Caki2 (cell line): ENCODE data around the gene COPS7B. TPM values are rescaled to one million over a fixed set of nuclear protein-coding genes. Genes with fewer than 3 reads are reported as not detected.
"Not testable (repeated sequence)": the region's sequence is repeated elsewhere in the genome, so short reads cannot be mapped to it uniquely, and the experiment has no call there.

ENCODE experiments used
- DNase-seq: peaks from one replicate; pipeline ENCODE4 v3.0.0-alpha.2; 2015; ENCODE audit warnings: low read depth
- in situ Hi-C: cut with HindIII; loops from 2 replicates; pipeline ENCODE4 v1.10.0; 2016; ENCODE audit warnings: low sequenced_read_pairs, low pct_unique_long_range_greater_than_20kb, mixed read lengths
- total RNA-seq: library from RNA; depleted of rRNA; stranded (reverse); fragments of >200 nt; shearing (Covaris generic); gene quantifications from 2 replicates; pipeline ENCODE4 v1.2.3, GENCODE V29; 2014; ENCODE audit warnings: low replicate concordance; rRNA removed

COPS7B gene
- total RNA-seq: 27.8 and 30.6 TPM in 2 replicates

GRCh38 chr2:231786177-231786916 is at the start of gene COPS7B:
Gene COPS7B, plus strand, starts transcription at chr2:231786445. Its CDS starts 2,126 bp downstream, at chr2:231788571.
- in situ Hi-C loops: no loop called here
- peak; percentile 67 for DNase-seq

- in situ Hi-C loops: no loop called here
- no peak for DNase-seq
Measured at GRCh38 chr2:231737761-231738160, 48.5 kb upstream of the COPS7B start.

GRCh38 chr2:231743376-231744116 is 42.7 kb upstream of the COPS7B start:
- no peak for DNase-seq
- in situ Hi-C loops: no loop called here

- no peak for DNase-seq
- in situ Hi-C loops: no loop called here
Measured at GRCh38 chr2:231745303-231746038, 40.8 kb upstream of the COPS7B start.

GRCh38 chr2:231748153-231748896 is 37.9 kb upstream of the COPS7B start:
- in situ Hi-C loops, DNase-seq: not testable (repeated sequence)

GRCh38 chr2:231749016-231749415 is 37.2 kb upstream of the COPS7B start:
- in situ Hi-C loops, DNase-seq: not testable (repeated sequence)

- DNase-seq: no peak
- in situ Hi-C loops: no loop called here
Measured at GRCh38 chr2:231751042-231751815, 35.0 kb upstream of the COPS7B start.

- in situ Hi-C loops: no loop called here
- DNase-seq: no peak
Measured at GRCh38 chr2:231752061-231752460, 34.2 kb upstream of the COPS7B start.

- in situ Hi-C loops: no loop called here
- DNase-seq: no peak
Measured at GRCh38 chr2:231761735-231762134, 24.5 kb upstream of the COPS7B start.

- in situ Hi-C loops: no loop called here
Measured at GRCh38 chr2:231764124-231764523, 22.1 kb upstream of the COPS7B start.

GRCh38 chr2:231764760-231765159 is 21.5 kb upstream of the COPS7B start:
- peak; percentile 73 for DNase-seq
- in situ Hi-C loops: no loop called here

More at GRCh38 chr2:231764124-231764523, 22.1 kb upstream of the COPS7B start:
- DNase-seq: no peak

- in situ Hi-C loops: no loop called here
- no peak for DNase-seq
Measured at GRCh38 chr2:231765496-231765929, 20.7 kb upstream of the COPS7B start.

- DNase-seq: no peak
- in situ Hi-C loops: no loop called here
Measured at GRCh38 chr2:231769170-231770136, 16.8 kb upstream of the COPS7B start.

- no peak for DNase-seq
- in situ Hi-C loops: no loop called here
Measured at GRCh38 chr2:231780123-231780908, 5.9 kb upstream of the COPS7B start.

- peak; percentile 98 for DNase-seq
- in situ Hi-C loops: no loop called here
Measured at GRCh38 chr2:231780909-231781797, 5.1 kb upstream of the COPS7B start, which contains the start of gene PDE6D. Gene PDE6D, minus strand, starts transcription at chr2:231781282. Its CDS starts 168 bp downstream, at chr2:231781114.
